HG02981 (cell line): ENCODE data around the gene RAPH1.
"Not testable (repeated sequence)": the region's sequence is repeated elsewhere in the genome, so short reads cannot be mapped to it uniquely, and the experiment has no call there.

Experiments
- ATAC-seq: cut with Tn5 transposase; IDR thresholded peaks from one replicate; pipeline ENCODE4 v1.9.1; 2021; ENCODE audit warnings: mild to moderate bottlenecking, moderate library complexity; ENCODE audit not compliant: unreplicated experiment

Gene RAPH1

DNA sequence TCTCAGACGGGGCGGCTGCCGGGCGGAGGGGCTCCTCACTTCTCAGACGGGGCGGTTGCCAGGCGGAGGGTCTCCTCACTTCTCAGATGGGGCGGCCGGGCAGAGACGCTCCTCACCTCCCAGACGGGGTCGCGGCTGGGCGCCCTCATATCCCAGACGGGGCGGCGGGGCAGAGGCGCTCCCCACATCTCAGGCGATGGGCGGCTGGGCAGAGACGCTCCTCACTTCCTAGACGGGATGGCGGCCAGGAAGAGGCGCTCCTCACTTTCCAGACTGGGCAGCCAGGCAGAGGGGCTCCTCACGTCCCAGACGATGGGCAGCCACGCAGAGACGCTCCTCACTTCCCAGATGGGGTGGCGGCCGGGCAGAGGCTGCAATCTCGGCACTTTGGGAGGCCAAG, 162.4 kb downstream of the RAPH1 start:
- ATAC-seq: not testable (repeated sequence)

DNA sequence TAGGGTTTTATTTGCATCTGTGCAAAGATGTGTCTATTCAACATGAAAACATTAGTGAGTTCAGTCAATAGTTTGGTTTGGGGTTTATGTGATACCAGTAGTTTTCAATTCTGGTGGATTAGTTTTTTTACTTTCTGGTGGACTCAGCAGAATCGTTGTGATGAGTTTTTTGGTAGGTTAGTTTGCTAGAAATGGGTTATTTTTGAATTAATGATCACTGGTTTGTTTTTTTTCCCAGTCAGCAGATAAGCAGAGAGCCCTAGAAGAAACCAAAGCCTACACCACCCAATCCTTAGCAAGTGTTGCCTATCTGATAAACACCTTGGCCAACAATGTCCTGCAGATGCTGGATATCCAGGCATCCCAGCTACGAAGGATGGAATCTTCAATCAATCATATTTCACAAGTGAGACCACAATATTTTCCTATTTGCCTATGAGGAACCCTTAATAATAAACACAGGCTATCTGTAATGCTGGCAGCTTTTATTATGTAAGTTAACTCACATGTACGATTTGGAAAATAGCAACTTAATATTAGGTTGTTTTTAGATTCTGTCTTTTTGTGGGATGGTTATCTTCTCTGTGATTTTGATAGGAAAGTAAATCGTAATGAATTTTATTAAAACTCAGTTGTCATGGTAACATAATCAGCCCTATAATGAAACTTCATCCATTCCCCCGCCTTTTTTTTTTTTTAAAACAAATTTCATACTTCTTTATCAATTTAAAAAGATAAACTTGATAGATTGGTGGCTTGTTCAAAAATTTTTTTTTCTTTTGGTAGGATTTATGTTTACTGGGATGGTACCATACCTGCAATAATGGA, 168.2 kb downstream of the RAPH1 start:
- ATAC-seq: no peak

GRCh38 chr2:203361922-203362321, 173.2 kb downstream of the RAPH1 start:
- no peak for ATAC-seq

DNA sequence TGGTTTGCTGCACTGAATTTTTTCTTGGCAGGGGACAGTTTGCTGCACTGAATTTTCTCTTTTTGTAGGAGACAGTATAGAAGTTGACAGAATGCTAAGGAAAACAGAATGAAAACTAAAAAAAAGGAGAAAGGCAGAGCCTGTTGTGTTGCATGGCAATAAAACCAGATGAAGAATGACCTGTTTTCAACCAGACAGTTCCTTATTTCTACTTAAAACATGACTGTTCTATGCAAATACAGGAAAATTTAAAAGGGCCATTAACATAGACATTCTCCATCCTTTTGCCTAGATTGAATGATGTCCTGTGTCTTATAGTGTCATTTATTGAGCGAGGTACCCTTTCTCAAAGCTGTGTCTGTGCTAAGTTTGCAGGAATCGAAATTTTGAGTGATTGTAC, 173.6 kb downstream of the RAPH1 start:
- no peak for ATAC-seq

DNA sequence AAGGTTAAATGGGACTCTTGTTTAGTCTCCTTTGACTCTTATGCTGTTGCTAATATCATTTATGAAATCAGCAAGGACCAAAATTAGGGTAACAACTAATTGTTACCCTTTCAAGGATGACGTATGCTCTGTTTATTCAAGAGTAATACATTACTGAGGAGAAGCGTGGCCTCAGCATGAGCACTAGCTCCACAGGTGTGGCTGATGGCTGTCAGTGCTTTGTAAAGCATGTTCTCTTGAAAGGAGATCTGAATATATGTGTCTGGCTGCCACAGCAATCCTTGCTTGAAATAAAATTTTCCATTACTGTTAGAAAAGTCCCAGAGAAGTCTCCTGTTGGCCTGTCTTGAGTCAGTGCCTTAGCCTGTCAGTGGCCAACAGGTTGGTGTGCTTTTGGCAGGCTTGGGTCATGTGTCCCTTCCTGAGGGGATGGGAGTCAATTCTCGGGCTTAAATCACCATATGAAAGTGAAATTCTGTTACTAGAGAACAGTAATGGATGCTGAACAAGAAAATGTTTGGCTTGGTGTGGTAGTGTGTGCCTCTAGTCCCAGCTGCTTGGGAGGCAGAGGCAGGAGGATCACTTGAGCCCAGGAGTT, 174.2 kb downstream of the RAPH1 start:
- ATAC-seq: no peak

DNA sequence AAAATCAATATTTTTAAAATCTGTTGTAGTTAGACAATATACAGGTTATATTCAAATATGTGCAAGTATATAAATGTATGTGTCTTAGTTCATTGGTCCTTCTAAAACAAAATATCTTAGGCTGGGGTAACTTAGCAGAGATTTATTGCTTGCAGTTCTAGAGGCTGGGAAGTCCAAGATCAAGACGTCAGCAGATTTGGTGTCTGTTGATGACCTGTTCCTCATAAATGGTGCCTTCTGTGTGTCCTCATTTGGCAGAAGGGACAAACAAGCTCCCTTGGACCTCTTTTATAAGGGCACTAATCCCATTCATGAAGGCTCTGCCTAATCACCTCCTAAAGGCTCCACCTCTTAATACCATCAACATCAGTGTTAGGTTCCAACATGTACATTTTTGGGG, 175.7 kb downstream of the RAPH1 start:
- ATAC-seq: no peak

- ATAC-seq: no peak
Measured at GRCh38 chr2:203354966-203355365, 180.1 kb downstream of the RAPH1 start.

DNA sequence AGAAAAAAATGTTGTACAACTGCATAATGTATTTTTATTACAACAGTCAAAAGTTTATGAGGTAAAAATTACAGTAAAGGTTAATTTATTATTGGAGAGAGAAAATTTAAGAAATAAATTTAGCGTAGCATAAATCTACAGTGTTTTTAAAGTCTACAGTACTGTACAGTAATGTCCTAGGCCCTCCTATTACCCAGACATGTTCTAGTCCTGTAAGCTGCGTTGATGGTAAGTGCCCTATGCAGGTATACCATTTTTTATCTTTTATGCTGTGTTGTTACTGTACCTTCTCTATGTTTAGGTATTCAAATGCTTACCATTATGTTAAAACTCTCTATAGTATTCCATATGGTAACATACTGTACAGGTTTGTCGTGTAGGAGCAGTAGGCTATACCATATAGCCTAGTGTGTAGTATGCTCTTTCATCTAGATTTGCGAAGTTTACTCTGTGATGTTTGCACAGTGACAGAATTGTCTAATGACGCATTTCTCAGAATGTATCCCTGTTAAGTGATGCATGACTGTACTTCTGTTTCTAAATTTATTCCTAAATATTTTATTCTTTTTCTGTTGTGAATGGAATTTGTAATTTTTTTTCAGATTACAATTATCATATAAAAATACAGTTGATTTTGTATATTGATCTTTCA, 182.4 kb downstream of the RAPH1 start:
- no peak for ATAC-seq

- no peak for ATAC-seq
Measured at GRCh38 chr2:203347375-203347774, 187.7 kb downstream of the RAPH1 start.

- no peak for ATAC-seq
Measured at GRCh38 chr2:203346612-203347011, 188.5 kb downstream of the RAPH1 start.

GRCh38 chr2:203344667-203345066, 190.4 kb downstream of the RAPH1 start:
- ATAC-seq: no peak
